ENCODE measurements around the gene RIC8A.
"Not testable (repeated sequence)": the region's sequence is repeated elsewhere in the genome, so short reads cannot be mapped to it uniquely, and the experiment has no call there.

Gene RIC8A

DNA sequence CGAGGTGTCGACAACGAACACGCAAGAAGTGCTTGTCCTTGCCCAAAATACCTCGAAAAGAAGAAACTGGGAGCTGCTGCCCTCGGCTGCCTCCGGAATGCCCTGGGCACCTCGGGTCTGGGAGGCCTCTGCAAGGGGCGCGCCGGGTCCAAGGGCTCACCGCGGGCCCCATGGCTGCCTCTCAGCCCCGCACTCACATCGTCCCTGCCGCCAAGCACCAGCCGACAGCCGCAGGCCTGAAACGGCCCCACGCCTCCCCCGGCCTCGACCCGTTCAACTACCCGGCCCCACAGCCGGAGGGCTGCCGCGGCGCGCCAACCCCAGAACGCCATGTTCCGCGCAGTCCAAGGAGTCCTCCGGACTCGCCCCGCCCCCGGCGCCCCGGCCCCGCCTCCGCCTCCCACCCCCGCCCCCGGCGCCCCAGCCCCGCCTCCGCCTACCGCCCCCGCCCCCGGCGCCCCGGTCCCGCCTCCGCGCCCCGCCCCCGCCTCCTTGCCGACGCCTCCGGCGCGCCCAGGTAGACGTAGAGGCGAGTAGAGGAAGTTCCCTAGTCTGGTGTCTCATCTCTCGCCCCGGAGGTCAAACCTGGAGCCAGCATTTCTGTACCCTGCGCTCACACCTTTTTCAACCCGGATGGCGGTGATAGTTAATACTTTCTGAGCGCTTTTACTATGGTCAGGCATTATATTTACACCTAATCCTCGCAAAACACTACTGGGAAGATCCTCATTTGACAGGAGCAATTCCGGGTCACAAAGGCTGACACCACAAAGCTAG is 28.7 kb downstream of the RIC8A start, which contains the start of gene SIRT3:
Gene SIRT3, minus strand, starts transcription at position 346 of the 777 bp plus-strand sequence. Its CDS starts 14 bp downstream, at position 332.
- Histone ChIP-seq H3K4me3 (peak within 1 kb of the TSS; percentile 80 to 100 (median 85)), H3K27ac (peak within 1 kb of the TSS; percentile 46 to 97 (median 93))

DNA sequence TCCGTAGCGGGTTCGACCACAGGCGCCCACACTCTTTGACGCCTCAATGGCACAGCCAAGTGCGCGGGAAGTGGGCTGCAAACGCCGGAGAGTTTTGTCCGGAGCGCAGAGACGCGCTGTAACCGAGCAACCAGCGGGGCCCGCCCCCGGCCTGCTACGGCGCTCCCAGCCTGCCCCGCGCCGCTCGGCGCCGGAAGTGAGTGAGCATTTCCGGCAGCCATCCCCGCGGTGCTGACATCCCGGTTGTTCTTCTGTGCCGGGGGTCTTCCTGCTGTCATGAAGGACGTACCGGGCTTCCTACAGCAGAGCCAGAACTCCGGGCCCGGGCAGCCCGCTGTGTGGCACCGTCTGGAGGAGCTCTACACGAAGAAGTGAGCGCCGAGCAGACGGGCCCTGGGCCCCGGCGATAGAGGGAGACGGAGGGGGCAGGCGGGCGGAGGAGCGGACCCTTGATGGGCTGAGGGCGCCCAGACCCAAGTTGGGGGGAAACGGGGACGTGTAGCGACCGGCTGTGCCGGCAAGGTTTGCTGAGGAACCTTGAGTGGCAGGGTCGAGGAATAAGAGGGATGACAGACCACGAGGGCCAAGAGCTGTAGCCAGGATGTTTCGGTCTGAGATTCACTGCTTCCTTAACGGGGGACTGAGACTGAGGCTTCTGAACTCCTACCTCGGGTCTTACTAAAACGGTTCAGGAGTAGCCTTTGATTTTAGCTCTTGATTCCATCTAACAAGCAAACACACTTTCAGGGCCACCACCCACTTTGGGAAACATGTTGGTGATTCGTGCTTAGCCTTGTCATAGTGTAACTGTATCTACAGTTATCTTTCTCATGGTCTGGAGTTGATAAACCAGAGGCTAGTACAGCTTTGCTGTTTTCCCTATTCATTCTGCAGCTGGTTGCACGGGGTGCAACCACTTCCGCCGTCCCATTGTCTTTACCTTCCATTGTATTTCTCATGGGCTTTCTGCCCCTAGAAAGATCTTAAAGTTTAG is 29.6 kb downstream of the RIC8A start, which contains the start of gene PSMD13:
Gene PSMD13, plus strand, starts transcription at position 203 of the 994 bp plus-strand sequence. Its CDS starts 74 bp downstream, at position 277.
- Histone ChIP-seq H3K27ac (peak within 1 kb of the TSS; percentile 46 to 97 (median 93)), H3K4me3 (peak within 1 kb of the TSS; percentile 80 to 100 (median 85))

DNA sequence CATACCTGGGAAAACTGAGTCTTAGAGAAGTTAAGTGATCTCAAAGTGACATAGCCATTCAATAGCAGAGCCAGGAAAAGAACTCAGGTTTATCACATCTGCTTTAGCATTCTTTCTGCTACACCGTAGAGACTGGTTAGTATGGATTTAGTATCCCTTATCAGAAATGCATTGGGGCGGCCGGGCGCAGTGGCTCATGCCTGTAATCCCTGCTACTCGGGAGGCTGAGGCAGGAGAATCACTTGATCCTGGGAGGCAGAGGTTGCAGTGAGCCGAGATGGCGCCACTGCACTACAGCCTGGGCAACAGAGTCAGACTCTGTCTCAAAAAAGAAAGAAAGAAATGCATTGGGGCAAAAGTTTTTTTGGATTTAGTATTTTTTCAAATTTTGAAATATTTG is 30.8 kb downstream of the RIC8A start:
- H3K27ac ChIP-seq, H3K4me3 ChIP-seq: not testable (repeated sequence)

DNA sequence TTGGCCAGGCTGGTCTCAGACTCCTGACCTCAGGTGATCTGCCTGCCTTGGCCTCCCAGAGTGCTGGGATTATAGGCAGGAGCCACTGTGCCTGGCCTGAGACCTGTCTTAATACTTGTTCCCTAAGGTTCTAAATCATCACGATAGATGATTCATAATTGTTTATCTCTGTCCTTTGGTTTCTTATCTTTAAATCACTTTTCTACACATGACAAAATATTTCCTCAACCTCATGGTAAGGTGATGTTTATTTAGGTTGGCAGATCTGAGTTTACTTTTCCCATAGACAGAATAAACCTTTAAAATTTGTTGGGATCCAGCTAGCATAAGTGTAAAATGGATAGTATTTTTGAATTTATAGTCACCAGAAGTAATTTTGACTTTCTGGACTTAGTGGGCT is 32.8 kb downstream of the RIC8A start:
- Histone ChIP-seq H3K27ac (no peak overlapping the region), H3K4me3 (no peak overlapping the region)

DNA sequence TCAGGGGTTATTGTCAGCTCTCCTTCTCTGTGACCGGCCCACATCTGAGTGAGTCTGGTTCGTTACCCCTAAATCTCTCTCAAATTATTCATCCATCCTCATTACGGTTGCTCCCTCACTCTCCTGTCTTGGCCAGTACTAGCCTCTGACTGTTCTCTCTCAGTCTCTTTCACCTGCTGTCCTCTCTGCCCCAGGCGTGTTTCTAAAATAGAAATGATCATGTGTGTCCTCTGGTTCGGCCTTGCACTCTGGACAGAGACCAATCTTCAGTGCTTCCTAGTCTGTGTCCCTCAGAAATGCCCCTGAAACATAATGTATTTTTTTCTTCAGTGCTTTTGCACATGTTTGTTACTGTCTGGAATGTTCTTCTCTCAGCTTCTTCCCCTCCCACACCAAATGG is 34.1 kb downstream of the RIC8A start:
- no peak overlapping the region for H3K27ac ChIP-seq

DNA sequence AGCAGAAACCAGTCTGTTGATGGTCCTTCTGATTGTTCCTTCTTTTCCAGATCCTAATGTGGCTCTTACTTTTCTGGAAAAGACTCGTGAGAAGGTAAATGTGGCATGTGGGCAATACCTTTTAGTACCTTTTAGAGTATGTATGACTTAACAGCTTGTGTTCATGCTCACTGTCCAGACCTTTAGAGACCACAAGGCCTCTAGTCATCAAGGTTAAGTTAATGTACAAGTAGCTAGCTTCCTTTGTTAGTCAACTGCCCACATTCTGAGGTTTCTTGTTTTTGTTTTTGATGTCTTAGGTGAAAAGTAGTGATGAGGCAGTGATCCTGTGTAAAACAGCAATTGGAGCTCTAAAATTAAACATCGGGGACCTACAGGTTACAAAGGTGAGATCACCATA is 36.9 kb downstream of the RIC8A start:
- Histone ChIP-seq H3K27ac (no peak overlapping the region), H3K4me3 (no peak overlapping the region)

More for the DNA sequence above, 34.1 kb downstream of the RIC8A start:
- no peak overlapping the region for H3K4me3 ChIP-seq

DNA sequence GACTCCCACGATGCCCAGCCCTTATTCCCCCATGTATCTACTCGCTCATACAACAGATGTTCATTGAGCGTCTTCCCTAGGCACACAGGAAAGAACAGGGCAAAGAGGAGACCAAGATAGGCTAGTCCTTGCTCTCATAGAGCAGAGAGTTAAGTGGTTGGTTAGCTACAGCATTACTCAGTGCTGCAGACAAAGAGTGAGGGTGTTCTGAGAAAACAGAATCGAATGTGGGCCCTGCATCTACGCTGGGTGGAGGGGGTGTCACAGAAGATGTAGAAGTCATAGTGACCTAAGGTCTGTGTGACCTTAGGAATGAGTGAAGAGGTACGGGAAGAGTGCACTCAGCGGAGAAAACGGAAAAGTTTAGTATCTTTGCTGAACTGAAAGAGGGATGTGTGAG is 41.6 kb downstream of the RIC8A start:
- Histone ChIP-seq H3K27ac (no peak overlapping the region), H3K4me3 (no peak overlapping the region)

DNA sequence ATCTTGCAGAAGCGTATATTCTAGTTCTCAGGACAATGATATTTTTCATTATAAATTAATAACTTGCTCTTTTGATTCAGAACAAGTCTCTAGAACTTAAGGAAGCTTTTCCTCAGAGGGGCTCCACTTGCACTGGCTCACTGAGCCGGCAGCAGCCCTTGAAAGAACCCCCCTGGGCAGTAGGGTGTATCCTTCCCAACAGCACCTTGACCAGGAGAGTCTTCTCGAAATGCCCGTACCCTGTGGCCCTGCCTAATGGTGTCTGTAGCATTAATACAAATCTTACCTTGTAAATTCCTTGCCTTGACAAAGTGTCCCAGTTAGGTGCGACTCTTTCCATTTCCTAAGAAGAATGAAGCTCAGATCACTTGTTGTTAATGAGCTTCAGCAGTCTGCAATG is 42.8 kb downstream of the RIC8A start:
- H3K27ac ChIP-seq = no peak overlapping the region
- no peak overlapping the region for H3K4me3 ChIP-seq

DNA sequence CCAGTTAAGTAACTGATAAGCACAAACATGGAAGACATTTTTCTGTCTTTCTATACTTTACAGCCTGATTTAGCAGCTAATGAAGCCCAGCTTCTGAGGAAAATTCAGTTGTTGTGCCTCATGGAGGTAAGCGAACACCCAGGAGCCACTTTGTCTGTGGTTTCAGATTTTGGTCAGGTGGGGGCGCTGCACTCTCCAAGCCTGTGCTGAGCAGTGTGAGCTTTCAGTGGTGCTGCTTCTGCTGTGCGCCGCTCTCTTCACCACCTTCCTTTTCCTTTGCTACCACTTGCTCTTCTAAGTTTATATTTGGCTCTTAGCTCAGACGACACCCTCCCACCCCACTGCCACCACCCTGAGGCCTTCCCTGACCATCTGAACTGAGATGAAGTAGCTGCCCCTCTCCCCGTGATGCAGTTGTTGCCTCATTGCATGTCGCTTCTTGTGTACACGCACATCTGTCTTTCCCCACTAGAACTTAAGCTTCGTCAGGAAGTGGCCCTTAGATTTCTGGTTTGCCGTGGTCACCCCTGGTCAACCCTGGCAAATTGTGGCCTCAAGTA is 43.3 kb downstream of the RIC8A start:
- H3K27ac ChIP-seq = no peak overlapping the region
- H3K4me3 ChIP-seq = no peak overlapping the region

DNA sequence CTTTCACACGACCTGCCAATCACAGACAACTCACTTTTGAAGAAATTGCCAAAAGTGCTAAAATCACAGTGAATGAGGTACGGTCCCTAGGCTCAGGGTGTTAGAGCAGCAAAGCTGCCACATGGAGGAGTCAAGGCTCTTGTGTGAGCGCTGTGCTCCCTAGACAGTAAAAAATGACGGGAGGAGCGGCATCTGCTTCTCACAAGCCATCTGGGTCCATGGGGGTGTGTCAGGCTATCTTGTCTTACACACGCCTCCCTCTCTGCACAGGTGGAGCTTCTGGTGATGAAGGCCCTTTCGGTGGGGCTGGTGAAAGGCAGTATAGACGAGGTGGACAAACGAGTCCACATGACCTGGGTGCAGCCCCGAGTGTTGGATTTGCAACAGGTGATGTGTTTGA is 44.0 kb downstream of the RIC8A start:
- H3K4me3 ChIP-seq = no peak overlapping the region
- H3K27ac ChIP-seq = no peak overlapping the region

DNA sequence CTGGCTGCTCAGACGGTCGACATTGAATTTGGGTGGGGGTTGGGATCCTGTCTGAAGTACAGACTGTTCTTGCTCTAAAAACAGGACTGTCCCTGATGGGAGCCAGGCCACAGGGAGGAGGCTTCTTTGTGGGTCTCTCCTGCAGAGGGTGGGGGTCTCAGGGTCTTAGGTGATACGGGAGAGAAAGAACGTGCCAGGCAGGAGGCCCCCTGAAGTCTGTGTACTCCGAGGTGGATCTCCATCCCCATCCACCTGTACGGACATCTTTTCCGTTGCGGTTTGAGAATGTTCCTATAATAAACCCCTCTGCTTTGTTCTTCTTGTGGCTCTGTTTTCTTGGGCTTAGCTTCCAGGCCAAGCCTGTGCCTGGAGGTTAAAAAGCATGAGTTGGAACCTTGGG is 45.2 kb downstream of the RIC8A start:
- H3K4me3 ChIP-seq = no peak overlapping the region
- H3K27ac ChIP-seq = no peak overlapping the region

DNA sequence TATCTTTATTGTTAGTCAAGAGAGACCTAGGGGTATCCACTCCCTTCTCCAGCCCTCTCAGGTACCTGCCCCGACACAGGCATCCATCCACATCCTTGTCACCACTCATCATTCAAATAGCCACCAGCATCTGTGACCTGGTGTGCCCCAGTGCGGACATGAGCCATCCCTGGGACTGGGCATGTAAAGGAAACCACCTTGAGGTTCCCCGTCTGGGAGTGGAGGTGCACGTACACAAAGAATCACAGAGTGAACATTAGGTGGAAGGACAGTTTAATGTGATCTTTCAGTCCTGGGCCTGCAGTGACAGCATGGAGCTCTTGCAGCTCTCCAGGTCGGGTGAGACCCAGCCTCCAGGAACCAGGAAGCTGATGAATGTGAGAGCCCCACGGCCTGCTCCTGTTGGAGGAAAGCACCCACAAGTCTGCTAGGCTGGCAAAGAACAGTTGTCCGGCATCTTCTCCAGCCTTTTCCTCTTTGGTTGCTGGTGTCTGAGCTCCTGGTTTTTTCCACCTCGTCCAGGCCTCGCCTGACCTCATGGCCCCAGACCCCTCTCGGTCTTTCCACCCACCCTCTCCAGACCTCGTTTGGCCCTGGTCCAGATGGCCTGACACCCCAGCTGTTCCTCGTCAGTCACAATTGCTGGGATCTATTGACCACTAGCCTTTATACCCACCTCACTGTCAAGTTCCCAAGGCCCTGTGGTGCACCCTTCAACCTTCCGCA is 45.8 kb downstream of the RIC8A start:
- no peak overlapping the region for H3K27ac ChIP-seq

DNA sequence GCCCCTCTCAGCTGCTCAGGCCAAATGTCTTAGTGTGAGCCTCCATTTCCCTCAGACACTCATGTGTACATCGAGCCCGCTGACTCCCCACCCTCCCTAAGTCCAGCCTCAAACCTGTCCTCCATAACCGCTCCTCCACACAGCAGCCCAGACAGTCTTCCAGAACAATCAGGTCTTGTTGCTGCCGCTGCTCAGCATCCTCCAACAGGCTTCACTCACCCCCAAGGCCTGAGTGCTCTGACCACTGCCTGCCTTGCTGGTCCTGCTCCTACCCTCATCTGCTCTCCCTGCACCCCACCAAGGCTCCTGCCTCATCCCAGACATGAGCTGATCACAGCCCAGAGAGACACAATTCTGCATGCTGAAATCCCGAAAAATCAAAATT is 46.4 kb downstream of the RIC8A start:
- Histone ChIP-seq H3K4me3 (no peak overlapping the region), H3K27ac (no peak overlapping the region)

More for the DNA sequence above, 45.8 kb downstream of the RIC8A start:
- no peak overlapping the region for H3K4me3 ChIP-seq

DNA sequence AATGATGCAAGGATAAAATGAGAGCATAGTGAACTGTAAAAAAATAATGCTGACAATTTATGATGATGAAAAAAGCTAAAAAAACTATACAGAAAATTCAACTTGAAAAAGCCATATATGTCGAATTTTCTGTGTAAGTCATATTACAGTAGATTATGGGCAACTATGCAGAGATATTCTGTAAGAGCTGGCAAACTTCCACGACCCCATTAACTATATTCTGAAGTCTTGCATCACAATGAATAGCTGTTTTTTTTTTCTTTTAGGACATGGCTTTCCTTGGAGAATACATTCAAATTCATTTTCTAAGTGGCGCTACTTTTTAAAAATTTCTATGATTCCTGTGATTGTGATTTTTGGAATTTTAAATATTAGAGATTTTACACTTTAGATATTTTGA is 47.7 kb downstream of the RIC8A start:
- no peak overlapping the region for H3K4me3 ChIP-seq

DNA sequence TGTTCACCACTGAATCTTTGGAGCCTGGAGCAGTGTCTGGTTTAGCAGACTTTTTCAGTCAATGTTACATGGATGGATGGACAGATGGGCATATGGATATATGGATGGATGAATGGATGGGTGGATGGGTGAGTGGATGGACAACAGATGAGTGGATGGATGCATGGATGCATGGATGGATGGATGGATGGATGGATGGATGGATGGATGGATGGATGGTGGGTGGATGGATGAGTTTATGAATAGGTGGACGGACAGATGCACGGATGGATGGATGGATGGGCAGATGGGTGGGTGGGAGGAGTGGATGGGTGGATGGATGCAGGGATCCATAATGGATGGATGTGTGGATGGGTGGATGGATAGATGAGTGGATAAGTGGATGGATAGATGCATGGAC is 48.3 kb downstream of the RIC8A start:
- H3K4me3 ChIP-seq = no peak overlapping the region
- no peak overlapping the region for H3K27ac ChIP-seq

More for the DNA sequence above, 47.7 kb downstream of the RIC8A start:
- no peak overlapping the region for H3K27ac ChIP-seq

DNA sequence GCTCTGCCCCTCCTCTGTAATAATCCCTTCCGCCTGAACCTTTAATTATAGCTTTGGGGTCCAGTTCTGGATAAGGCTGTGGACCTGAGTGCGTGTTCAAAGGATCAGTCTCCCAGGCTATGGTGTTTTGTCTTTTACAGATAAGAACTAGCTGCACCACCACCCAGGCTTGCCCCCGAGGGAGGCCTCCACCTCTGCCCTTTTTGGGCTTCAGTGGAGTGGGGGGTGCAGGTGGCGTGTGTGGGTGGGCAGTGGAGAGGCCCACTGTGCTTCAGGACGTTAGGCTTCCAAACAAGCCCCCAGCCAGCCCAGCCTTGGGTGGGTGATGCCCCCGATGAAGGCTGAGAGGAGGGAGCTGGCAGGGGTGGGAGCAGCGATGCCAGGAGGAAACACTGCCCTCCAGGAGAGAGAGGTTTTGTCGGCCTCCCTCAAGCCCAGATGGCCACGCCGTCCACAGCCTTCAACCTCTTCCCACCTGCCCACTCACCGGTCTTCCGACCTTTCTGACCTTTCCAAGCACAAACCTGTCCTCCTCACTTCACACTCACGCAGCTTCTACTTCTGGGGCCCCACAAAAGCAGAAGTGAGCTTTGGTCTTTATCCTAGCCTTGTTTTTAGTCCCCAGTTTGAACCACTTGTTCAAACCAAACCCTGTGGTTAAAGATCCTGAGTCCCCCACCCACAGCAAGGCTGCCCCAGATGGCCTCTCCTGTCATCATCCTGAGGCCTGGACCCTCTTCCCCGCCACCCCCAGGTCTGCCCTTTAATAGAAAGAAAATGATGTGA is 49.6 kb downstream of the RIC8A start:
- no peak overlapping the region for H3K27ac ChIP-seq

DNA sequence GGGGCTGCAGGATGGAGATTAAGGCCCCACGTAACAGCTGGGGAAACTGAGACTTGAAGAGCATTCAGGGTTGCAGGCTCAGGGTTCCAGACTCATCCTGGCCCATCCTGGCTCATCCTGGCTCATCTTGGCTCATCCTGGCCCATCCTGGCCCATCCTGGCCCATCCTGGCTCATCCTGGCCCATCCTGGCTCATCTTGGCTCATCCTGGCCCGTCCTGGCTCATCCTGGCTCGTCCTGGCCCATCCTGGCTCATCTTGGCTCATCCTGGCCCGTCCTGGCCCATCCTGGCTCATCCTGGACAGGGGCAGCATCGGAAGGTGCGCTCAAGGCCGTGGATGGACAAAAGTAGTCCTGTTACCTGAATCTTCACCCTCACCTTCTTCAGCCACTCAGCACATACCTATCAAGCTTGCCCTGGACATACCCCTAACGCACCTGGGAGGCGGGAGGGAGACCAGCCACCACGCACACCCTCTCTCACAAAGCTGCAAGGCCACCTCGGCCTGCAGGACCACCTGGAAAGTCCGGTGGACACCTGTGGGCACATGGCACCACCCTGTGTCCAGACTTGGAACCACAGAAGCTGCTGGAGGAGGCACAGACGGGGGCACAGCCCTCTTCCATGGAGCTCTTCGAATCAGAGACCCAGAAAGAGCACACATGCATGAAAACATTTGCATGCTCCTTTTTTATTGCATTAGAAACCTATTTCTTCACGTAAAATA is 50.4 kb downstream of the RIC8A start:
- H3K27ac ChIP-seq = no peak overlapping the region
- no peak overlapping the region for H3K4me3 ChIP-seq

More for the DNA sequence above, 49.6 kb downstream of the RIC8A start:
- H3K4me3 ChIP-seq = no peak overlapping the region

DNA sequence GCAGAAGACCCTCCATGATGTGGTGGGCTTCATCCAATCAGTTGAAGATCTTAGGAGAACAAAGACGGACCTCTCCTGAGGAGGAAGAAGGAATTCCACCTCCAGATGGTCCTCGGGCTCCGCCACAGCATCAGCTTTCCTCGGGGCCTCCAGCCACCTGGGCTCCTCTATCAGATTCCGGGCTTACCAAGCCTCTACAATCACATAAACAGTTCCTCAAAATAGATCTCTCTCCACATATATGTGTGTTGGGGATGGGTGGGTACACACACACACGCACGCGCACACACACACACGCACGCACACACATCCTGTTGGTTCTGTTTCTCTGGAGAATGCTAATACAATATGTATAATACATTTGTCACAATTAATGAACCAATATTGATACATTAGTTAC is 51.9 kb downstream of the RIC8A start:
- H3K27ac ChIP-seq = no peak overlapping the region

More for the DNA sequence above, 51.9 kb downstream of the RIC8A start:
- no peak overlapping the region for H3K4me3 ChIP-seq

Measured in skin epidermis (tissue), 12 donors.